K562 (cell line): Measurements from ENCODE around the gene GYS1. TPM values are rescaled to one million over a fixed set of nuclear protein-coding genes. Genes with fewer than 3 reads are reported as not detected.

Source experiments
- AFF4 ChIP-seq: sonication (generic); formaldehyde crosslinking; IDR thresholded peaks from 2 replicates; pipeline ENCODE4 v1.8.0; 2023; ENCODE audit warnings: mild to moderate bottlenecking, missing genetic modification reagents
- CHAMP1 ChIP-seq: fragments of 450-650 bp; IDR thresholded peaks from 2 replicates; pipeline ENCODE4 v1.6.1; 2016; ENCODE audit warnings: mild to moderate bottlenecking
- KAT7 ChIP-seq: sonication (generic); formaldehyde crosslinking; IDR thresholded peaks from 2 replicates; pipeline ENCODE4 v1.8.0; 2022; ENCODE audit warnings: missing genetic modification reagents, mild to moderate bottlenecking, borderline replicate concordance
- PCBP2 ChIP-seq: fragments of 200-400 bp; formaldehyde crosslinking; IDR thresholded peaks from 2 replicates; pipeline ENCODE4 v1.6.1; 2018; ENCODE audit warnings: low read length, low read depth, mild to moderate bottlenecking, moderate library complexity; ENCODE audit not compliant: poor library complexity, severe bottlenecking
- SOX6 ChIP-seq: fragments of 450-650 bp; IDR thresholded peaks from 2 replicates; pipeline ENCODE4 v1.6.1; 2014; ENCODE audit warnings: mild to moderate bottlenecking
- ZBTB9 ChIP-seq: fragments of 450-650 bp; formaldehyde crosslinking; IDR thresholded peaks from 2 replicates; pipeline ENCODE4 v1.4.0; 2020; ENCODE audit warnings: mild to moderate bottlenecking, moderate library complexity
- ZNF318 ChIP-seq, 2 experiments: fragments of 450-650 bp; IDR thresholded peaks; 2 replicates each; pipeline ENCODE4 v1.6.1; 2016; ENCODE audit warnings: mild to moderate bottlenecking in 2 of 2, borderline replicate concordance in 1 of 2, low read depth in 1 of 2, moderate library complexity in 1 of 2
- polyA plus RNA-seq, 8 experiments: library from polyadenylated mRNA; depleted of rRNA in 4 of 8; stranded (reverse) in 5 of 8; unstranded in 3 of 8; fragments of >200 nt; fragmentation: Nextera tagmentation in 2 of 8; fragmentation: Illumina TruSeq in 1 of 8; extraction: Ambion mirVana in 2 of 8; extraction: Trizol in 1 of 8; gene quantifications; 2 replicates each; pipeline versions ENCODE4 v1.2.1 to v1.2.3, GENCODE V29; 2011 to 2014; ENCODE audit warnings: inconsistent platforms in 1 of 8, missing spikeins in 1 of 8
- total RNA-seq, 7 experiments: library from RNA; depleted of rRNA in 6 of 7; stranded (reverse); fragments of >200 nt in 6 of 7; fragmentation: Illumina TruSeq in 2 of 7; extraction: Trizol in 2 of 7; gene quantifications; 2 replicates each; pipeline versions ENCODE4 v1.2.1 to v1.2.3, GENCODE V29; 2011 to 2021; ENCODE audit warnings: low replicate concordance in 1 of 7

The GYS1 gene
- total and polyA plus RNA-seq, 9 of the 15 experiments (the other 6 are each of a cell fraction or from before 2014, with no cell fraction given), result 1.9 to 31.1 (median 15.2) TPM

- TF ChIP-seq PCBP2 (no peak), ZNF318 (IDR thresholded peaks at IDR 0.05; ENCODE audit: borderline replicate concordance in 1 of 2, low read depth in 1 of 2) (peak in 1 of 2 experiments; percentile 15; a peak in 1 of 4 replicates), AFF4 (CRISPR knock-in tag) (no peak), CHAMP1 (no peak), KAT7 (CRISPR knock-in tag) (no peak), SOX6 (0 out of 2 replicates have a peak, but pooled peaks have one; percentile 62), ZBTB9 (CRISPR knock-in tag) (peak; percentile 81)
Observed at GRCh38 chr19:48962029-48962848, 30.9 kb downstream of the GYS1 start (continued).
